HepG2 (cell line): ENCODE results near the gene IL17RC. TPM values are rescaled to one million over a fixed set of nuclear protein-coding genes. Genes with fewer than 3 reads are reported as not detected.

Source experiments
- ATAC-seq: fragments of 200-7000 bp; cut with Tn5 transposase; 3 replicates; pipeline ENCODE4 v1.9.1; 2020; ENCODE audit warnings: mild to moderate bottlenecking, moderate library complexity
- BruUV-seq: library from RNA; stranded (reverse); fragments of 400-500 nt; replicated peaks from 2 replicates; lab custom pipeline; 2021; lab: Mats Ljungman, UMichigan
- CTCF ChIA-PET: fragments of 300-600 bp; formaldehyde crosslinking; extraction: SDS; loops from one replicate; lab custom pipeline; 2021; ENCODE audit warnings: low total read pairs, inconsistent platforms, low intra/inter-chr PET ratio; lab: Yijun Ruan, JAX
- POLR2A ChIA-PET: fragments of 350-600 bp; sonication (Branson Sonifier 250); formaldehyde crosslinking; loops from one replicate; lab custom pipeline; 2020; ENCODE audit warnings: antibody characterized with exemption, inconsistent platforms; lab: Yijun Ruan, JAX
- DNase-seq: peaks from one replicate; pipeline ENCODE4 v3.0.0-alpha.2; 2015; ENCODE audit warnings: low spot score
- FAIRE-seq: peaks from 3 replicates; lab custom pipeline; 2011; peaks lifted over from hg19 to GRCh38; lab: Jason Lieb, UNC
- H2AFZ ChIP-seq: one replicate; pipeline ENCODE4 v1.6.1; 2011; ENCODE audit warnings: low read length, inconsistent platforms
- H3K27ac ChIP-seq: fragments of 300-600 bp; 3 replicates; pipeline ENCODE4 v1.8.0; 2011; ENCODE audit warnings: mixed run types, mild to moderate bottlenecking, mixed read lengths, low read length, inconsistent platforms; ENCODE audit not compliant: insufficient read depth; ENCODE audit errors: extremely low read length
- H3K27me3 ChIP-seq, 2 experiments: fragments of 200-600 bp in 1 of 2; 2 replicates in 1 of 2; 3 replicates in 1 of 2; pipeline versions ENCODE4 v1.6.0 to v1.8.0; 2011; ENCODE audit warnings: low read length in 2 of 2, mild to moderate bottlenecking in 2 of 2, moderate library complexity in 2 of 2, inconsistent platforms in 1 of 2; ENCODE audit not compliant: insufficient read depth in 2 of 2, control insufficient read depth in 1 of 2
- H3K36me3 ChIP-seq, 2 experiments: fragments of 200-600 bp in 1 of 2; replicated peaks in 1 of 2; 2 replicates in 1 of 2; 3 replicates in 1 of 2; pipeline versions ENCODE4 v1.5.1 to v1.8.0; 2011; ENCODE audit warnings: low read length in 2 of 2, inconsistent platforms in 1 of 2; ENCODE audit not compliant: insufficient read depth in 2 of 2, control insufficient read depth in 1 of 2
- H3K4me1 ChIP-seq: 2 replicates; pipeline ENCODE4 v1.5.1; 2012; ENCODE audit warnings: low read length, inconsistent platforms; ENCODE audit not compliant: insufficient read depth
- H3K4me2 ChIP-seq: 2 replicates; pipeline ENCODE4 v1.6.0; 2011; ENCODE audit warnings: low read depth, low read length, inconsistent platforms
- H3K4me3 ChIP-seq, 3 experiments: fragments of 200-600 bp in 1 of 3; sonication (generic), shearing (Covaris generic) in 1 of 3; replicated peaks in 1 of 3; 2 replicates each; pipeline ENCODE4 v1.5.1; 2011 to 2016; ENCODE audit warnings: low read length in 3 of 3, inconsistent platforms in 2 of 3, low read depth in 2 of 3, mild to moderate bottlenecking in 2 of 3, control low read depth in 1 of 3, mixed read lengths in 1 of 3; ENCODE audit not compliant: insufficient read depth in 1 of 3
- H3K79me2 ChIP-seq: one replicate; pipeline ENCODE4 v1.6.1; 2011; ENCODE audit warnings: low read length, inconsistent platforms; ENCODE audit not compliant: insufficient read depth
- H3K9ac ChIP-seq: 2 replicates; pipeline ENCODE4 v1.6.0; 2011; ENCODE audit warnings: mild to moderate bottlenecking, low read depth, low read length, inconsistent platforms; ENCODE audit not compliant: insufficient read depth
- H3K9me3 ChIP-seq: 2 replicates; pipeline ENCODE4 v1.5.1; 2012; ENCODE audit warnings: mild to moderate bottlenecking, low read length
- H4K20me1 ChIP-seq: 2 replicates; pipeline ENCODE4 v1.6.0; 2011; ENCODE audit warnings: inconsistent platforms, mild to moderate bottlenecking, low read length, moderate library complexity; ENCODE audit not compliant: insufficient read depth
- PHB2 ChIP-seq: fragments of 450-650 bp; IDR thresholded peaks from 2 replicates; pipeline ENCODE4 v1.6.1; 2018; ENCODE audit not compliant: partially characterized antibody
- ZNF160 ChIP-seq: sonication (generic); formaldehyde crosslinking; IDR thresholded peaks from 2 replicates; pipeline ENCODE4 v1.8.0; 2022; ENCODE audit warnings: mild to moderate bottlenecking, inconsistent platforms, missing genetic modification reagents
- ZNF264 ChIP-seq: sonication (generic); formaldehyde crosslinking; IDR thresholded peaks from 2 replicates; pipeline ENCODE4 v1.4.0; 2020; ENCODE audit warnings: missing genetic modification reagents
- ZNF530 ChIP-seq: sonication (generic); formaldehyde crosslinking; IDR thresholded peaks from 2 replicates; pipeline ENCODE4 v1.5.0; 2020; ENCODE audit warnings: low read depth, mild to moderate bottlenecking, missing genetic modification reagents
- WGBS: methylation state at CpG from one replicate; pipeline ENCODE4 v1.1.6; 2017; ENCODE audit warnings: low lambda C conversion rate; 5-methylcytosine and 5-hydroxymethylcytosine counted together
- in situ Hi-C: cut with HindIII; loops from 2 replicates; pipeline ENCODE4 v1.10.0; 2017; ENCODE audit warnings: low pct_unique_long_range_greater_than_20kb; ENCODE audit not compliant: extremely low pct_ligation_motif_present
- intact Hi-C: fragments of 100-400 bp; cut with micrococcal nuclease; formaldehyde crosslinking; loops from one replicate; pipeline ENCODE4 v1.10.0; 2022; ENCODE audit not compliant: unreplicated experiment
- polyA plus RNA-seq, 8 experiments: library from polyadenylated mRNA; depleted of rRNA in 3 of 8; stranded (reverse) in 7 of 8; unstranded in 1 of 8; fragments of >200 nt; fragmentation: Illumina TruSeq in 4 of 8; extraction: Trizol in 4 of 8; gene quantifications; 2 replicates each; pipeline versions ENCODE4 v1.2.1 to v1.2.3, GENCODE V29; 2011 to 2016; ENCODE audit warnings: low read depth in 4 of 8, missing spikeins in 1 of 8, mixed read lengths in 1 of 8; ENCODE audit not compliant: insufficient read depth in 1 of 8
- total RNA-seq, 5 experiments: library from RNA; depleted of rRNA; stranded (reverse); fragments of >200 nt; fragmentation: Illumina TruSeq; extraction: Trizol; gene quantifications; 2 replicates each; pipeline ENCODE4 v1.2.3, GENCODE V29; 2016; ENCODE audit warnings: low read depth in 1 of 5
- TF ChIP-seq, protein P1 (sequence below): sonication (generic); formaldehyde crosslinking; IDR thresholded peaks from 2 replicates; pipeline ENCODE4 v1.8.1; 2023; ENCODE audit warnings: missing genetic modification reagents, inconsistent platforms, borderline replicate concordance
- TF ChIP-seq, protein P2 (sequence below): sonication (generic); formaldehyde crosslinking; IDR thresholded peaks from 2 replicates; pipeline ENCODE4 v1.8.0; 2022; ENCODE audit warnings: mild to moderate bottlenecking, missing genetic modification reagents, moderate library complexity

Gene IL17RC
- total and polyA plus RNA-seq, 2 of the 13 experiments (the other 11 are each of a cell fraction or from before 2014, with no cell fraction given) = 20.7 to 24.0 TPM

DNA sequence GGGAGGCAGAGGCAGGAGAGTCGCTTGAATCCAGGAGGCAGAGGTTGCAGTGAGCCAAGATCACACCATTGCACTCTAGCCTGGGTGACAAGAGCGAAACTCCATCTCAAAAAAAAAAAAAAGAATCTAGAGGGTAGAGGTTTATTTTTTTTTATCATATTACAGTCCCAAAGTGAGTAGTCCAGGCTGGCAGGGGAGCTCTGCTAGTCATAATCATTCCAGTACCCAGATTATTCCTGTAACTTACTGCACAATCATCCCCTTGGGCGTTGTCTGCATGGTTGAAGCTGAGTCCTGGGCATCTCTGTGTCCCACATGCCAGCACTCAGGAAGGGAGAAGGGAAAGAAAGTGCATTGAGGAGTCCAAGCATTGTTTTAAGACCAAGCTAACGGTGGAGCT, 25.3 kb downstream of the IL17RC start:
- TF ChIP-seq, protein P1, sequence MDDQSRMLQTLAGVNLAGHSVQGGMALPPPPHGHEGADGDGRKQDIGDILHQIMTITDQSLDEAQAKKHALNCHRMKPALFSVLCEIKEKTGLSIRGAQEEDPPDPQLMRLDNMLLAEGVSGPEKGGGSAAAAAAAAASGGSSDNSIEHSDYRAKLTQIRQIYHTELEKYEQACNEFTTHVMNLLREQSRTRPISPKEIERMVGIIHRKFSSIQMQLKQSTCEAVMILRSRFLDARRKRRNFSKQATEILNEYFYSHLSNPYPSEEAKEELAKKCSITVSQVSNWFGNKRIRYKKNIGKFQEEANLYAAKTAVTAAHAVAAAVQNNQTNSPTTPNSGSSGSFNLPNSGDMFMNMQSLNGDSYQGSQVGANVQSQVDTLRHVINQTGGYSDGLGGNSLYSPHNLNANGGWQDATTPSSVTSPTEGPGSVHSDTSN = no peak
- TF ChIP-seq ZNF264 (CRISPR knock-in tag) (no peak), PHB2 (no peak), ZNF530 (CRISPR knock-in tag) (no peak), ZNF160 (CRISPR knock-in tag) (no peak)
- TF ChIP-seq, protein P2, sequence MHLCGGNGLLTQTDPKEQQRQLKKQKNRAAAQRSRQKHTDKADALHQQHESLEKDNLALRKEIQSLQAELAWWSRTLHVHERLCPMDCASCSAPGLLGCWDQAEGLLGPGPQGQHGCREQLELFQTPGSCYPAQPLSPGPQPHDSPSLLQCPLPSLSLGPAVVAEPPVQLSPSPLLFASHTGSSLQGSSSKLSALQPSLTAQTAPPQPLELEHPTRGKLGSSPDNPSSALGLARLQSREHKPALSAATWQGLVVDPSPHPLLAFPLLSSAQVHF (CRISPR knock-in tag) = no peak
- no peak overlapping the region for H3K4me2 ChIP-seq
- H3K9ac ChIP-seq = no peak overlapping the region
- DNase-seq (no peak), FAIRE-seq (no peak), ATAC-seq (no peak)
- H3K27ac ChIP-seq = no peak overlapping the region
- peaks cover 6 to 17% of the 10 kb centered on the region in 2 experiments; a peak in 4 of 5 replicates for H3K36me3 ChIP-seq
- no peak overlapping the region for H3K4me3 ChIP-seq
- H3K27me3 ChIP-seq = no peaks in the 10 kb centered on the region
- no peaks in the 10 kb centered on the region for H4K20me1 ChIP-seq
- H2AFZ ChIP-seq = no peak overlapping the region
- no peaks in the 10 kb centered on the region for H3K79me2 ChIP-seq
- H3K9me3 ChIP-seq = no peaks in the 10 kb centered on the region
- 97% methylated on average over 4 of the region's 4 CpGs for WGBS
- ChIA-PET CTCF (no interaction called here), POLR2A (interaction anchor here (1.1 to 1.3 kb wide), 2 partner anchors 9 to 22 kb away, joined by 3 to 9 read pairs; partner anchors contain the start of gene CRELD1)
- in situ Hi-C loops = no loop called here
- peaks cover 26% of the 10 kb centered on the region for H3K4me1 ChIP-seq
- no TSS peak for BruUV-seq
- intact Hi-C loops = loop anchor here (10.0 kb wide), 1 partner anchor 63 kb away; no protein-coding TSS in a partner anchor
